Measurements from ENCODE around the gene GALNT18.

Gene GALNT18

GRCh38 chr11:11471201-11471600 lies 150.6 kb downstream of the GALNT18 start:
- TF ChIP-seq ZNF8 (CRISPR knock-in tag; IDR thresholded peaks at IDR 0.05) (no peak), GLIS3 (CRISPR knock-in tag; IDR thresholded peaks at IDR 0.05) (no peak), CSRNP3 (CRISPR knock-in tag; IDR thresholded peaks at IDR 0.05) (no peak), ZC3H10 (CRISPR knock-in tag; IDR thresholded peaks at IDR 0.05) (no peak), SNAI2 (CRISPR knock-in tag; IDR thresholded peaks at IDR 0.05) (no peak), ARNTL (CRISPR knock-in tag; IDR thresholded peaks at IDR 0.05; ENCODE audit: borderline replicate concordance, low read depth) (no peak), PPARA (CRISPR knock-in tag; IDR thresholded peaks at IDR 0.05; ENCODE audit: borderline replicate concordance) (no peak), ZFP3 (CRISPR knock-in tag; IDR thresholded peaks at IDR 0.05) (no peak), TOX (CRISPR knock-in tag; IDR thresholded peaks at IDR 0.05; ENCODE audit: borderline replicate concordance) (no peak), TCF4 (CRISPR knock-in tag; IDR thresholded peaks at IDR 0.05; ENCODE audit: borderline replicate concordance) (no peak), CREB5 (CRISPR knock-in tag; IDR thresholded peaks at IDR 0.05; ENCODE audit: low read depth) (no peak), POU6F1 (CRISPR knock-in tag; IDR thresholded peaks at IDR 0.05; ENCODE audit: borderline replicate concordance, low read depth) (no peak), RARB (CRISPR knock-in tag; IDR thresholded peaks at IDR 0.05) (no peak), ZNF565 (CRISPR knock-in tag; conservative IDR thresholded peaks at IDR 0.05; ENCODE audit: low read depth) (no peak)
- TF ChIP-seq, protein P1, sequence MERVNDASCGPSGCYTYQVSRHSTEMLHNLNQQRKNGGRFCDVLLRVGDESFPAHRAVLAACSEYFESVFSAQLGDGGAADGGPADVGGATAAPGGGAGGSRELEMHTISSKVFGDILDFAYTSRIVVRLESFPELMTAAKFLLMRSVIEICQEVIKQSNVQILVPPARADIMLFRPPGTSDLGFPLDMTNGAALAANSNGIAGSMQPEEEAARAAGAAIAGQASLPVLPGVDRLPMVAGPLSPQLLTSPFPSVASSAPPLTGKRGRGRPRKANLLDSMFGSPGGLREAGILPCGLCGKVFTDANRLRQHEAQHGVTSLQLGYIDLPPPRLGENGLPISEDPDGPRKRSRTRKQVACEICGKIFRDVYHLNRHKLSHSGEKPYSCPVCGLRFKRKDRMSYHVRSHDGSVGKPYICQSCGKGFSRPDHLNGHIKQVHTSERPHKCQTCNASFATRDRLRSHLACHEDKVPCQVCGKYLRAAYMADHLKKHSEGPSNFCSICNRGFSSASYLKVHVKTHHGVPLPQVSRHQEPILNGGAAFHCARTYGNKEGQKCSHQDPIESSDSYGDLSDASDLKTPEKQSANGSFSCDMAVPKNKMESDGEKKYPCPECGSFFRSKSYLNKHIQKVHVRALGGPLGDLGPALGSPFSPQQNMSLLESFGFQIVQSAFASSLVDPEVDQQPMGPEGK (CRISPR knock-in tag; IDR thresholded peaks at IDR 0.05; ENCODE audit: borderline replicate concordance), result no peak
- no peak for ATAC-seq

- TF ChIP-seq TCF4 (CRISPR knock-in tag; IDR thresholded peaks at IDR 0.05; ENCODE audit: borderline replicate concordance) (no peak), POU6F1 (CRISPR knock-in tag; IDR thresholded peaks at IDR 0.05; ENCODE audit: borderline replicate concordance, low read depth) (no peak), ZNF70 (CRISPR knock-in tag; IDR thresholded peaks at IDR 0.05) (no peak), ISL1 (CRISPR knock-in tag; IDR thresholded peaks at IDR 0.05) (no peak), CSDC2 (CRISPR knock-in tag; IDR thresholded peaks at IDR 0.05) (no peak), SNAI2 (CRISPR knock-in tag; IDR thresholded peaks at IDR 0.05) (no peak), ESRRG (CRISPR knock-in tag; IDR thresholded peaks at IDR 0.05) (no peak), CREB5 (CRISPR knock-in tag; IDR thresholded peaks at IDR 0.05; ENCODE audit: low read depth) (no peak), RARB (CRISPR knock-in tag; IDR thresholded peaks at IDR 0.05) (no peak), ZFP30 (CRISPR knock-in tag; IDR thresholded peaks at IDR 0.05) (no peak), CSRNP3 (CRISPR knock-in tag; IDR thresholded peaks at IDR 0.05) (no peak)
- TF ChIP-seq, protein P1 (CRISPR knock-in tag; IDR thresholded peaks at IDR 0.05; ENCODE audit: borderline replicate concordance), result no peak
- ATAC-seq, result no peak
Measured at GRCh38 chr11:11468954-11469353, 152.9 kb downstream of the GALNT18 start.

Data from SK-N-SH treated with all-trans-retinoic acid at 6 μM for 48 hours (cell line).